Vagina (tissue), 2 donors: Measurements from ENCODE around the gene SRXN1. TPM values are rescaled to one million over a fixed set of nuclear protein-coding genes. Genes with fewer than 3 reads are reported as not detected.

ENCODE experiments used
- DNase-seq, 2 donors: peaks; one replicate each; pipeline ENCODE4 v3.0.0-alpha.2; 2017; ENCODE audit errors: extremely low spot score in 2 of 2
- H3K27ac ChIP-seq: fragments of 200-600 bp; sonication (generic); one replicate; pipeline ENCODE4 v1.5.1; 2019
- H3K27me3 ChIP-seq: fragments of 200-600 bp; sonication (generic); one replicate; pipeline ENCODE4 v1.5.1; 2019
- H3K36me3 ChIP-seq, 2 donors: fragments of 200-600 bp; sonication (generic); one replicate each; pipeline ENCODE4 v1.5.1; 2017 to 2019
- H3K4me1 ChIP-seq: fragments of 200-600 bp; sonication (generic); one replicate; pipeline ENCODE4 v1.5.1; 2019
- H3K4me3 ChIP-seq, 2 donors: fragments of 200-600 bp; sonication (generic); 1 replicate in 1 of 2; 2 replicates in 1 of 2; pipeline ENCODE4 v1.5.1; 2016 to 2019
- H3K9me3 ChIP-seq: fragments of 200-600 bp; sonication (generic); one replicate; pipeline ENCODE4 v1.5.1; 2019
- POLR2A ChIP-seq, 2 donors: fragments of 450-650 bp; IDR thresholded peaks; one replicate each; pipeline ENCODE4 v1.6.1; 2017; ENCODE audit warnings: antibody characterized with exemption in 2 of 2, mild to moderate bottlenecking in 2 of 2, moderate library complexity in 2 of 2
- POLR2AphosphoS5 ChIP-seq, 2 donors: sonication (generic); formaldehyde crosslinking; IDR thresholded peaks; one replicate each; pipeline ENCODE4 v1.9.0; 2017; ENCODE audit warnings: antibody characterized with exemption in 2 of 2, mild to moderate bottlenecking in 2 of 2, low read depth in 1 of 2; ENCODE audit not compliant: insufficient read depth in 1 of 2
- intact Hi-C: fragments of 100-400 bp; cut with DNase I; formaldehyde crosslinking; loops from one replicate; pipeline ENCODE4 v1.15.1; 2023
- total RNA-seq: library from RNA; depleted of rRNA; stranded (reverse); fragments of >200 nt; gene quantifications from one replicate; pipeline ENCODE4 v1.2.3, GENCODE V29; 2016
- TF ChIP-seq, protein P1 (sequence below), 3 experiments: fragments of 450-650 bp in 2 of 3; fragments of 200-600 bp in 1 of 3; sonication (generic) in 1 of 3; IDR thresholded peaks; one replicate each; pipeline ENCODE4 v1.5.1; 2017 to 2019; ENCODE audit warnings: antibody characterized with exemption in 3 of 3, mild to moderate bottlenecking in 2 of 3, moderate library complexity in 2 of 3

Gene SRXN1
- total RNA-seq, 1 donor from 2014 or later, result 23.8 TPM

GRCh38 chr20:617934-618690 lies 34.9 kb downstream of the SRXN1 start:
- H3K27ac ChIP-seq, result no peak overlapping the region
- intact Hi-C loops, result no loop called here
- DNase-seq, result no peak
- peaks cover 6% of the 10 kb centered on the region for H3K9me3 ChIP-seq
- no peaks in the 10 kb centered on the region for H3K4me1 ChIP-seq
- no peaks in the 10 kb centered on the region for H3K36me3 ChIP-seq
- TF ChIP-seq POLR2A (IDR thresholded peaks at IDR 0.05), result no peak
- no peak for TF ChIP-seq POLR2AphosphoS5 (IDR thresholded peaks at IDR 0.05; ENCODE audit: insufficient read depth in 1 of 2, low read depth in 1 of 2)
- H3K27me3 ChIP-seq, result no peaks in the 10 kb centered on the region
- H3K4me3 ChIP-seq, result no peak overlapping the region

GRCh38 chr20:615514-615913 lies 37.5 kb downstream of the SRXN1 start:
- no peak for TF ChIP-seq POLR2AphosphoS5 (IDR thresholded peaks at IDR 0.05; ENCODE audit: insufficient read depth in 1 of 2, low read depth in 1 of 2)
- TF ChIP-seq POLR2A (IDR thresholded peaks at IDR 0.05), result no peak
- TF ChIP-seq, protein P1, sequence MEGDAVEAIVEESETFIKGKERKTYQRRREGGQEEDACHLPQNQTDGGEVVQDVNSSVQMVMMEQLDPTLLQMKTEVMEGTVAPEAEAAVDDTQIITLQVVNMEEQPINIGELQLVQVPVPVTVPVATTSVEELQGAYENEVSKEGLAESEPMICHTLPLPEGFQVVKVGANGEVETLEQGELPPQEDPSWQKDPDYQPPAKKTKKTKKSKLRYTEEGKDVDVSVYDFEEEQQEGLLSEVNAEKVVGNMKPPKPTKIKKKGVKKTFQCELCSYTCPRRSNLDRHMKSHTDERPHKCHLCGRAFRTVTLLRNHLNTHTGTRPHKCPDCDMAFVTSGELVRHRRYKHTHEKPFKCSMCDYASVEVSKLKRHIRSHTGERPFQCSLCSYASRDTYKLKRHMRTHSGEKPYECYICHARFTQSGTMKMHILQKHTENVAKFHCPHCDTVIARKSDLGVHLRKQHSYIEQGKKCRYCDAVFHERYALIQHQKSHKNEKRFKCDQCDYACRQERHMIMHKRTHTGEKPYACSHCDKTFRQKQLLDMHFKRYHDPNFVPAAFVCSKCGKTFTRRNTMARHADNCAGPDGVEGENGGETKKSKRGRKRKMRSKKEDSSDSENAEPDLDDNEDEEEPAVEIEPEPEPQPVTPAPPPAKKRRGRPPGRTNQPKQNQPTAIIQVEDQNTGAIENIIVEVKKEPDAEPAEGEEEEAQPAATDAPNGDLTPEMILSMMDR (IDR thresholded peaks at IDR 0.05), result no peak
- Histone ChIP-seq H3K4me3 (no peak overlapping the region), H3K27ac (no peak overlapping the region), H3K36me3 (no peaks in the 10 kb centered on the region), H3K9me3 (peaks cover 6% of the 10 kb centered on the region), H3K27me3 (no peaks in the 10 kb centered on the region), H3K4me1 (peaks cover 9% of the 10 kb centered on the region)
- no peak for DNase-seq
- intact Hi-C loops, result no loop called here

DNA sequence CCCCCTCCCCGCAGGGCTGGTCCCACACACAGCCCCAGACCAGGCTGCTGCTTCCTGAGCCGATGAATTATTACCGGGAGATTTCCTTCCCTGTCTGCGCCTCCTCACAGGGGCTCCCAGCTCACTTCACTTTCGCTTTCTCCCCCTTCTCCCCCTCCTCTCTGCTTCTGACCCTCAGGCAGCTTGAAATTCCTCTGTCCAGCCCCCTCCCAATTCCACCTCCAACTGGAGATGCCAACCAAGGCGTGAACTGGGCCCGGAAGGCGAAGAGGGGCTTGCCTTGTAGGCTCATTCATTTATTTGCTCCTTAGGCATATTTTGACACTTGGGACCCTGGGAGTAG lies 41.2 kb downstream of the SRXN1 start:
- Histone ChIP-seq H3K27ac (no peak overlapping the region), H3K27me3 (no peaks in the 10 kb centered on the region), H3K9me3 (no peaks in the 10 kb centered on the region), H3K36me3 (no peaks in the 10 kb centered on the region), H3K4me3 (no peak overlapping the region), H3K4me1 (peaks cover 12% of the 10 kb centered on the region)
- TF ChIP-seq POLR2A (IDR thresholded peaks at IDR 0.05), result no peak
- no peak for TF ChIP-seq POLR2AphosphoS5 (IDR thresholded peaks at IDR 0.05; ENCODE audit: insufficient read depth in 1 of 2, low read depth in 1 of 2)
- TF ChIP-seq, protein P1 (IDR thresholded peaks at IDR 0.05), result no peak
- intact Hi-C loops, result no loop called here
- no peak for DNase-seq

GRCh38 chr20:611047-611842 lies 41.8 kb downstream of the SRXN1 start:
- peaks cover 12% of the 10 kb centered on the region for H3K4me1 ChIP-seq
- H3K9me3 ChIP-seq, result no peaks in the 10 kb centered on the region
- H3K27ac ChIP-seq, result no peak overlapping the region
- no peaks in the 10 kb centered on the region for H3K36me3 ChIP-seq
- DNase-seq, result no peak
- TF ChIP-seq POLR2A (IDR thresholded peaks at IDR 0.05), result no peak
- TF ChIP-seq, protein P1 (IDR thresholded peaks at IDR 0.05), result no peak
- no peak for TF ChIP-seq POLR2AphosphoS5 (IDR thresholded peaks at IDR 0.05; ENCODE audit: insufficient read depth in 1 of 2, low read depth in 1 of 2)
- no peaks in the 10 kb centered on the region for H3K27me3 ChIP-seq
- H3K4me3 ChIP-seq, result no peak overlapping the region
- intact Hi-C loops, result no loop called here

DNA sequence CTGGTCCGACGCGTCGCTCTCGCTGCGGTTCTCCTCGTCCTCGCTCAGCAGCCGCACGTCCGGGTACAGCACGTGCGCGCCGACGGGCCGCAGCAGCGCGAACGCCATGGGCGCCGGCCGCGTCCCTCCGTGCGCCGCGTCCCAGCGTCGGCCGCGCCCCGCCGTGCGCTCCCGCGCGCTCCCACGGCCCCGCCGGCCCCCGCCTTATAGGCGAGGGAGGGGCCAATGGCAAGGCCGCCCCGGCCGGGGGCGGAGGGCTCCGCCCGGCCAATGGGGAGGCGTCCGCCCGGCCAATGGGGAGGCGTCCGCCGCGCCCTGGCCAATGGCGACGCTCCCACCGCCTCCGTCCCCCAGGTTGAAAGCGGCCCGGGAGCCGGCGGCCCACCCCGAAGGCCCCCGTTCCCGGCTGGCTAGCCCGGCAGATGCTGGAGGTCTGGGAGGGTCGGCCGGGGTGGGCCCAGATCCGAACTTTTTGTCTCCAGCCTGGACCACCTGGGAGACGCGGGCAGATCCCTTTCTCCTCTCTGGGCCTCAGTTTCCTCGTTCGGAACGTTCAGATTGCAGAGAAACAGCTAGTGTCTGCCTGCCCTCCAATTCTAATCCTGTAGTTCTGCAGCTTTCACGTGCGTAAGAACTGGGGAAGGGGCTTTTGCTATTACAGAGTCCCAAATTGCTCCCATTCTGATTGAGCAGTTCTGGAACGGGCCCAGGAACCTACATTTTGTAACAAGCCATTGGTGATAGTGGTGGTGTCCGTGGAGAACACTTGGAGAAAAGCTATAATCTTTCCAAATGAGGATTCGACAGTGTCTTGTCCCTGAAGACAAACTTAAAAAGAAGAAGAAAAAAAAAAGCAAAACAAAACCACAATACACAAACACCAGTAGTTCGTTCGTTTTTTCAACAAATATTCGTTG lies 42.6 kb downstream of the SRXN1 start, which contains the start of gene TCF15:
Gene TCF15, minus strand, starts transcription at position 180 of the 917 bp plus-strand sequence. Its CDS starts 72 bp downstream, at position 108.
- Histone ChIP-seq H3K9me3 (no peaks in the 10 kb centered on the region), H3K27me3 (no peaks in the 10 kb centered on the region), H3K4me1 (peaks cover 12% of the 10 kb centered on the region), H3K36me3 (no peaks in the 10 kb centered on the region), H3K4me3 (peak within 1 kb of the TSS in 1 of 2 donors; percentile 26), H3K27ac (no peak within 1 kb of the TSS)
- intact Hi-C loops, result no loop called here
- DNase-seq, result no peak
- TF ChIP-seq, protein P1 (IDR thresholded peaks at IDR 0.05), result no peak
